SK-N-SH treated with all-trans-retinoic acid at 6 μM for 48 hours (cell line): Measurements from ENCODE around the gene SLC25A33.

Source experiments
- ATAC-seq: fragments of 200-7000 bp; cut with Tn5 transposase; 3 replicates; pipeline ENCODE4 v1.9.1; 2020; ENCODE audit warnings: mild to moderate bottlenecking, moderate library complexity
- ARNTL ChIP-seq: fragments of 450-650 bp; formaldehyde crosslinking; IDR thresholded peaks from 2 replicates; pipeline ENCODE4 v1.5.0; 2020; ENCODE audit warnings: low read depth, mild to moderate bottlenecking, moderate library complexity, borderline replicate concordance
- BACH2 ChIP-seq: fragments of 250-450 bp; sonication (Bioruptor Pico); IDR thresholded peaks from 2 replicates; pipeline ENCODE4 v1.9.0; 2021; ENCODE audit warnings: mild to moderate bottlenecking, borderline replicate concordance
- CREB5 ChIP-seq: fragments of 250-450 bp; sonication (Bioruptor Pico); IDR thresholded peaks from 2 replicates; pipeline ENCODE4 v1.5.1; 2020; ENCODE audit warnings: low read depth, mild to moderate bottlenecking, moderate library complexity
- CSDC2 ChIP-seq: fragments of 250-450 bp; sonication (Bioruptor Pico); IDR thresholded peaks from 2 replicates; pipeline ENCODE4 v1.5.0; 2020; ENCODE audit warnings: mild to moderate bottlenecking, moderate library complexity
- CSRNP3 ChIP-seq: fragments of 250-450 bp; sonication (Bioruptor Pico); IDR thresholded peaks from 2 replicates; pipeline ENCODE4 v1.5.1; 2021; ENCODE audit warnings: mild to moderate bottlenecking, moderate library complexity
- ESRRG ChIP-seq: fragments of 250-450 bp; sonication (Bioruptor Pico); IDR thresholded peaks from 2 replicates; pipeline ENCODE4 v1.6.1; 2021; ENCODE audit warnings: mild to moderate bottlenecking
- GLIS3 ChIP-seq: fragments of 250-450 bp; sonication (Bioruptor Pico); IDR thresholded peaks from 2 replicates; pipeline ENCODE4 v1.5.0; 2020; ENCODE audit warnings: mild to moderate bottlenecking, moderate library complexity
- ISL1 ChIP-seq: fragments of 250-450 bp; sonication (Bioruptor Pico); IDR thresholded peaks from 2 replicates; pipeline ENCODE4 v2.1.2; 2022; ENCODE audit warnings: mild to moderate bottlenecking, moderate library complexity
- OSR1 ChIP-seq: fragments of 250-450 bp; sonication (Bioruptor Pico); IDR thresholded peaks from 2 replicates; pipeline ENCODE4 v1.8.0; 2022; ENCODE audit warnings: moderate library complexity, mild to moderate bottlenecking, inconsistent platforms
- PATZ1 ChIP-seq: fragments of 250-450 bp; sonication (Bioruptor Pico); IDR thresholded peaks from 2 replicates; pipeline ENCODE4 v1.8.0; 2020; ENCODE audit warnings: mild to moderate bottlenecking, moderate library complexity, borderline replicate concordance
- PPARA ChIP-seq: fragments of 250-450 bp; sonication (Bioruptor Pico); IDR thresholded peaks from 2 replicates; pipeline ENCODE4 v1.5.0; 2020; ENCODE audit warnings: mild to moderate bottlenecking, borderline replicate concordance
- RARB ChIP-seq: fragments of 250-450 bp; sonication (Bioruptor Pico); IDR thresholded peaks from 2 replicates; pipeline ENCODE4 v1.8.0; 2021; ENCODE audit warnings: mild to moderate bottlenecking, moderate library complexity
- SNAI2 ChIP-seq: fragments of 250-450 bp; sonication (Bioruptor Pico); IDR thresholded peaks from 2 replicates; pipeline ENCODE4 v1.5.0; 2020; ENCODE audit warnings: mild to moderate bottlenecking, moderate library complexity
- TCF4 ChIP-seq: fragments of 250-450 bp; sonication (Bioruptor Pico); IDR thresholded peaks from 2 replicates; pipeline ENCODE4 v1.8.0; 2021; ENCODE audit warnings: mild to moderate bottlenecking, moderate library complexity, borderline replicate concordance
- TOX ChIP-seq: fragments of 250-450 bp; sonication (Bioruptor Pico); IDR thresholded peaks from 2 replicates; pipeline ENCODE4 v1.8.0; 2021; ENCODE audit warnings: mild to moderate bottlenecking, moderate library complexity, borderline replicate concordance
- ZC3H10 ChIP-seq: fragments of 250-450 bp; sonication (Bioruptor Pico); IDR thresholded peaks from 2 replicates; pipeline ENCODE4 v1.5.1; 2021; ENCODE audit warnings: mild to moderate bottlenecking, moderate library complexity
- ZFP3 ChIP-seq: fragments of 250-450 bp; sonication (Bioruptor Pico); IDR thresholded peaks from 2 replicates; pipeline ENCODE4 v1.5.0; 2020; ENCODE audit warnings: mild to moderate bottlenecking, moderate library complexity
- ZFP30 ChIP-seq: fragments of 450-650 bp; formaldehyde crosslinking; IDR thresholded peaks from 2 replicates; pipeline ENCODE4 v1.5.0; 2022; ENCODE audit warnings: mild to moderate bottlenecking, moderate library complexity
- ZNF565 ChIP-seq: fragments of 450-650 bp; formaldehyde crosslinking; conservative IDR thresholded peaks from 2 replicates; pipeline ENCODE4 v1.5.0; 2020; ENCODE audit warnings: low read depth, mild to moderate bottlenecking, moderate library complexity
- ZNF70 ChIP-seq: fragments of 450-650 bp; formaldehyde crosslinking; IDR thresholded peaks from 2 replicates; pipeline ENCODE4 v1.5.0; 2020; ENCODE audit warnings: mild to moderate bottlenecking, moderate library complexity
- ZNF8 ChIP-seq: fragments of 450-650 bp; formaldehyde crosslinking; IDR thresholded peaks from 2 replicates; pipeline ENCODE4 v1.5.0; 2020; ENCODE audit warnings: mild to moderate bottlenecking, moderate library complexity
- TF ChIP-seq, protein P1 (sequence below): fragments of 250-450 bp; sonication (Bioruptor Pico); IDR thresholded peaks from 2 replicates; pipeline ENCODE4 v1.5.0; 2020; ENCODE audit warnings: mild to moderate bottlenecking, moderate library complexity
- TF ChIP-seq, protein P2 (sequence below): fragments of 250-450 bp; sonication (Bioruptor Pico); IDR thresholded peaks from 2 replicates; pipeline ENCODE4 v1.8.0; 2021; ENCODE audit warnings: low read depth, mild to moderate bottlenecking, moderate library complexity, borderline replicate concordance

SLC25A33 gene

DNA sequence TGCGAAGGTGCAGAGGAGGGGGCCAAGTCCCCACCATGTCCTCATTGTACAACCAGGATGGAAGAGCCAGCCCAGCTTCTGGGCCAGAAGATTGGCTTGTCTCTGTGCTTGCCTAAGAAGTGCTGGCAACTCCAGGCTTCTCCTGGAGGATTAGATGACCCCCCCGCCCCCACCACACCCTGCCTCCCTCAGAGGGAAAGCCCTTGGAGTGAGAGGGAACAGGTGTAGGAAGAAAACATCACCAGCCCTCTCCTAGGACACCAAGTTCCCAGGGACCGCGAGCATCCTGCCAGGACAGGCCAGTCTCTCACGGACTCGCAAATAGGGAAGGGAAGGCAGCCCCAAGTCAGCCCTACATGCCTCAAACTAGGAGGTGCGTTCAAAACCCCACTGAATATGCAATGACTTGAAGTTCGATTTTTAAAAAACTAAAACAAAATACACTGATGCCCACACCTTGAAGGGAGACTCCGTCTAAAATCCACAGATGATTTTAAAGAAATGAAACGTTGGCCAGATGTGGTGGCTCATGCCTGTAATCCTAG lies 20.7 kb upstream of the SLC25A33 start:
- no peak for ATAC-seq
- TF ChIP-seq, protein P1, sequence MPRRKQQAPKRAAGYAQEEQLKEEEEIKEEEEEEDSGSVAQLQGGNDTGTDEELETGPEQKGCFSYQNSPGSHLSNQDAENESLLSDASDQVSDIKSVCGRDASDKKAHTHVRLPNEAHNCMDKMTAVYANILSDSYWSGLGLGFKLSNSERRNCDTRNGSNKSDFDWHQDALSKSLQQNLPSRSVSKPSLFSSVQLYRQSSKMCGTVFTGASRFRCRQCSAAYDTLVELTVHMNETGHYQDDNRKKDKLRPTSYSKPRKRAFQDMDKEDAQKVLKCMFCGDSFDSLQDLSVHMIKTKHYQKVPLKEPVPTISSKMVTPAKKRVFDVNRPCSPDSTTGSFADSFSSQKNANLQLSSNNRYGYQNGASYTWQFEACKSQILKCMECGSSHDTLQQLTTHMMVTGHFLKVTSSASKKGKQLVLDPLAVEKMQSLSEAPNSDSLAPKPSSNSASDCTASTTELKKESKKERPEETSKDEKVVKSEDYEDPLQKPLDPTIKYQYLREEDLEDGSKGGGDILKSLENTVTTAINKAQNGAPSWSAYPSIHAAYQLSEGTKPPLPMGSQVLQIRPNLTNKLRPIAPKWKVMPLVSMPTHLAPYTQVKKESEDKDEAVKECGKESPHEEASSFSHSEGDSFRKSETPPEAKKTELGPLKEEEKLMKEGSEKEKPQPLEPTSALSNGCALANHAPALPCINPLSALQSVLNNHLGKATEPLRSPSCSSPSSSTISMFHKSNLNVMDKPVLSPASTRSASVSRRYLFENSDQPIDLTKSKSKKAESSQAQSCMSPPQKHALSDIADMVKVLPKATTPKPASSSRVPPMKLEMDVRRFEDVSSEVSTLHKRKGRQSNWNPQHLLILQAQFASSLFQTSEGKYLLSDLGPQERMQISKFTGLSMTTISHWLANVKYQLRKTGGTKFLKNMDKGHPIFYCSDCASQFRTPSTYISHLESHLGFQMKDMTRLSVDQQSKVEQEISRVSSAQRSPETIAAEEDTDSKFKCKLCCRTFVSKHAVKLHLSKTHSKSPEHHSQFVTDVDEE (CRISPR knock-in tag): no peak
- TF ChIP-seq ZFP3 (CRISPR knock-in tag) (no peak), ZNF8 (no peak), SNAI2 (CRISPR knock-in tag) (no peak), ZC3H10 (CRISPR knock-in tag) (no peak), RARB (no peak), ZNF565 (CRISPR knock-in tag) (no peak), PATZ1 (CRISPR knock-in tag) (no peak), TOX (CRISPR knock-in tag) (no peak), ZFP30 (CRISPR knock-in tag) (no peak), CREB5 (no peak), OSR1 (CRISPR knock-in tag) (no peak), ZNF70 (CRISPR knock-in tag) (no peak), GLIS3 (no peak), ESRRG (no peak), ISL1 (CRISPR knock-in tag) (no peak), ARNTL (no peak), CSDC2 (CRISPR knock-in tag) (no peak)

GRCh38 chr1:9520411-9520810 lies 18.9 kb upstream of the SLC25A33 start:
- TF ChIP-seq OSR1 (CRISPR knock-in tag) (no peak), ARNTL (no peak), ZFP30 (CRISPR knock-in tag) (no peak), PPARA (CRISPR knock-in tag) (no peak), ZNF8 (no peak), SNAI2 (CRISPR knock-in tag) (no peak), ZNF70 (CRISPR knock-in tag) (no peak), RARB (no peak), ESRRG (no peak), CSRNP3 (CRISPR knock-in tag) (no peak), PATZ1 (CRISPR knock-in tag) (no peak), BACH2 (CRISPR knock-in tag) (no peak), TCF4 (CRISPR knock-in tag) (no peak), ZC3H10 (CRISPR knock-in tag) (no peak), ISL1 (CRISPR knock-in tag) (no peak), ZFP3 (CRISPR knock-in tag) (no peak), TOX (CRISPR knock-in tag) (no peak)
- TF ChIP-seq, protein P1 (CRISPR knock-in tag): no peak
- TF ChIP-seq, protein P2, sequence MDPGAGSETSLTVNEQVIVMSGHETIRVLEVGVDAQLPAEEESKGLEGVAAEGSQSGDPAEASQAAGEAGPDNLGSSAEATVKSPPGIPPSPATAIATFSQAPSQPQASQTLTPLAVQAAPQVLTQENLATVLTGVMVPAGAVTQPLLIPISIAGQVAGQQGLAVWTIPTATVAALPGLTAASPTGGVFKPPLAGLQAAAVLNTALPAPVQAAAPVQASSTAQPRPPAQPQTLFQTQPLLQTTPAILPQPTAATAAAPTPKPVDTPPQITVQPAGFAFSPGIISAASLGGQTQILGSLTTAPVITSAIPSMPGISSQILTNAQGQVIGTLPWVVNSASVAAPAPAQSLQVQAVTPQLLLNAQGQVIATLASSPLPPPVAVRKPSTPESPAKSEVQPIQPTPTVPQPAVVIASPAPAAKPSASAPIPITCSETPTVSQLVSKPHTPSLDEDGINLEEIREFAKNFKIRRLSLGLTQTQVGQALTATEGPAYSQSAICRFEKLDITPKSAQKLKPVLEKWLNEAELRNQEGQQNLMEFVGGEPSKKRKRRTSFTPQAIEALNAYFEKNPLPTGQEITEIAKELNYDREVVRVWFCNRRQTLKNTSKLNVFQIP (CRISPR knock-in tag): no peak
- TF ChIP-seq, all 23 proteins: peak for 0
- no peak for ATAC-seq
